Ovary (tissue), 9 donors: ENCODE measurements around the gene SLBP. TPM values are rescaled to one million over a fixed set of nuclear protein-coding genes. Genes with fewer than 3 reads are reported as not detected.

Experiments used
- DNase-seq, 5 donors: peaks; one replicate each; pipeline ENCODE4 v3.0.0-alpha.2; 2019 to 2020
- H3K27ac ChIP-seq, 2 donors: fragments of 200-600 bp; one replicate each; pipeline versions ENCODE4 v1.5.1 to v1.8.0; 2019 to 2022
- H3K27me3 ChIP-seq: fragments of 200-600 bp; one replicate; pipeline ENCODE4 v1.8.0; 2022
- H3K36me3 ChIP-seq: fragments of 200-600 bp; sonication (generic); one replicate; pipeline ENCODE4 v1.5.1; 2019
- H3K4me1 ChIP-seq: one replicate; pipeline ENCODE4 v1.8.1; 2013; ENCODE audit warnings: mild to moderate bottlenecking, moderate library complexity; ENCODE audit not compliant: insufficient read depth
- H3K4me3 ChIP-seq: fragments of 200-600 bp; sonication (generic); one replicate; pipeline ENCODE4 v1.5.1; 2017
- H3K9me3 ChIP-seq, 2 donors: fragments of 200-600 bp in 1 of 2; sonication (generic) in 1 of 2; one replicate each; pipeline versions ENCODE4 v1.5.1 to v1.8.1; 2013 to 2019; ENCODE audit warnings: mild to moderate bottlenecking in 1 of 2, moderate library complexity in 1 of 2
- EP300 ChIP-seq: sonication (generic); formaldehyde crosslinking; IDR thresholded peaks from one replicate; pipeline ENCODE4 v1.6.1; 2017; ENCODE audit warnings: antibody characterized with exemption
- POLR2A ChIP-seq: fragments of 450-650 bp; IDR thresholded peaks from one replicate; pipeline ENCODE4 v1.6.1; 2017; ENCODE audit warnings: antibody characterized with exemption, mild to moderate bottlenecking, moderate library complexity
- WGBS, 3 donors: extraction: QIAGEN DNeasy Blood & Tissue Kit in 1 of 3; methylation state at CpG; one replicate each; pipeline versions ENCODE4 v1.1.5 to v1.1.7; 2013 to 2017; 5-methylcytosine and 5-hydroxymethylcytosine counted together
- intact Hi-C, 4 donors: fragments of 100-400 bp; cut with DNase I; formaldehyde crosslinking; loops; one replicate each; pipeline versions ENCODE4 v1.11.0 to v1.15.1; 2022 to 2023
- polyA plus RNA-seq, 2 donors: library from polyadenylated mRNA; stranded (reverse); fragments of 200-250 nt in 1 of 2; fragments of 350-450 nt in 1 of 2; fragmentation: Illumina TruSeq in 1 of 2; extraction: RNeasy Lipid Tissue Mini Kit (QIAGEN cat#74804) in 1 of 2; gene quantifications; one replicate each; pipeline ENCODE4 v1.2.3, GENCODE V29; 2013 to 2014
- total RNA-seq, 7 donors: library from RNA; depleted of rRNA in 2 of 7; stranded (reverse); fragments of >200 nt in 2 of 7; fragmentation: NEBNext Ultra II Directional in 3 of 7; extraction: Animal tissue kit (Norgen Biotek cat#: 25700) in 3 of 7; gene quantifications; one replicate each; pipeline versions ENCODE4 v1.1.0 to v1.2.4, GENCODE V29; 2016 to 2023
- TF ChIP-seq, protein P1 (sequence below), 3 donors: fragments of 450-650 bp in 2 of 3; fragments of 200-600 bp in 1 of 3; IDR thresholded peaks; one replicate each; pipeline versions ENCODE4 v1.5.1 to v1.8.0; 2016 to 2022; ENCODE audit warnings: antibody characterized with exemption in 3 of 3, mild to moderate bottlenecking in 1 of 3
- donor health status: DM: no; HTN: no; CAD: no; lungs with moderate emphysema.
- donor health status: DM: no; HTN: no; CAD: no.
- donor health status: Bipolar disorder and iron deficiency.
- donor health status: DM: yes; HTN: yes; CAD: no.
- donor health status: DM: no; HTN: no; CAD: no.
- donor health status: DM: yes; HTN: yes; CAD: no.

SLBP gene
- total and polyA plus RNA-seq, 9 donors: 30.9 to 64.8 (median 36.7) TPM

GRCh38 chr4:1686440-1687036 is 25.6 kb downstream of the SLBP start:
- Histone ChIP-seq H3K27ac (no peak overlapping the region), H3K9me3 (no peaks in the 10 kb centered on the region), H3K36me3 (no peaks in the 10 kb centered on the region), H3K27me3 (no peaks in the 10 kb centered on the region), H3K4me3 (no peak overlapping the region), H3K4me1 (peaks cover 4% of the 10 kb centered on the region)
- peak in 1 of 5 donors; percentile 48 for DNase-seq
- TF ChIP-seq POLR2A: no peak
- TF ChIP-seq EP300: no peak
- TF ChIP-seq, protein P1, sequence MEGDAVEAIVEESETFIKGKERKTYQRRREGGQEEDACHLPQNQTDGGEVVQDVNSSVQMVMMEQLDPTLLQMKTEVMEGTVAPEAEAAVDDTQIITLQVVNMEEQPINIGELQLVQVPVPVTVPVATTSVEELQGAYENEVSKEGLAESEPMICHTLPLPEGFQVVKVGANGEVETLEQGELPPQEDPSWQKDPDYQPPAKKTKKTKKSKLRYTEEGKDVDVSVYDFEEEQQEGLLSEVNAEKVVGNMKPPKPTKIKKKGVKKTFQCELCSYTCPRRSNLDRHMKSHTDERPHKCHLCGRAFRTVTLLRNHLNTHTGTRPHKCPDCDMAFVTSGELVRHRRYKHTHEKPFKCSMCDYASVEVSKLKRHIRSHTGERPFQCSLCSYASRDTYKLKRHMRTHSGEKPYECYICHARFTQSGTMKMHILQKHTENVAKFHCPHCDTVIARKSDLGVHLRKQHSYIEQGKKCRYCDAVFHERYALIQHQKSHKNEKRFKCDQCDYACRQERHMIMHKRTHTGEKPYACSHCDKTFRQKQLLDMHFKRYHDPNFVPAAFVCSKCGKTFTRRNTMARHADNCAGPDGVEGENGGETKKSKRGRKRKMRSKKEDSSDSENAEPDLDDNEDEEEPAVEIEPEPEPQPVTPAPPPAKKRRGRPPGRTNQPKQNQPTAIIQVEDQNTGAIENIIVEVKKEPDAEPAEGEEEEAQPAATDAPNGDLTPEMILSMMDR (IDR thresholded peaks at IDR 0.05): no peak
- intact Hi-C loops: no loop called here
- 39 to 49% (median 48%) methylated on average over 7 of the region's 7 CpGs for WGBS, 3 donors

DNA sequence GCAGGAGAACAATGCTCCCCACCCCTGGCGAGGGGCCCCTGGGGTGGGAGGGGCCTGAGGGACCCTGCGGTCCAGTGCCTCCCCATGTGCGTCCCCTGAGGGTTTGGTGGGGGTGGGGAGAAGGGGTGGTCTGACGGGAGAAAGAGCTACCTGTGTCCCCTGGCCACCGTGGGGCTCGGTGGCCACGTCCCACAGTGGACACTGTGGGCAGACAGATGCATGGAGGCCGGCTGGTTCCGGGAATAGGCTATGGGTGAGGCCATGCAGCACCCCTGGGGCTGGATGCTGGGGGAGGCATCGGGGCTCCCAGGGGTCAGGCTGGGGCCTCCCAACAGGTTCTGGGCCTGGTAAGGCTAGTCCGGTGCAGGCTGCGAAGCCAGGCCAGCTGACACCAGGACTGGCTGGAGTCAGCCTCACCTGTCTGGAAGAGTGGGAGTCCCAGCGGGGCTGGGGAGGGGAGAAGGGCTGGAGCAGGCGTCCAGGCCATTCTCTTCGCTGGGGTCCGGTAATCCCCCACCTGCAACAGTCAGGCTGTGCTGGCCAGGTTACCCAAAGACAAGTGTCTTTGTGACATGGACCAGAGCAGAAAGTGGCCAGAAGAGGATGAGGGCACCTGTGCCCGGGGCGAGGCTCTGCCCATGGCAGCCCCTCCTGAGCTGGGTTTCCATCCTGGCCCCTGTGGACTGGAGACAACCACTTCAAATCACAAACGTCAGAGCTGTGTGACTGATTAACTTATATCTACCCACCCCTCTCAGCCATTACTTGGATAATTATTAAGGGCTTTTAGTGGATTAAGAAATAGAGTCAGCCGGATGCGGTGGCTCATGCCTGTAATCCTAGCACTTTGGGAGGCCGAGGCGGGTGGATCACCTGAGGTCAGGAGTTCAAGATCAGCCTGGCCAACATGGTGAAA is 26.6 kb downstream of the SLBP start:
- Histone ChIP-seq H3K4me1 (peaks cover 4% of the 10 kb centered on the region), H3K4me3 (no peak overlapping the region), H3K9me3 (no peaks in the 10 kb centered on the region), H3K27me3 (no peaks in the 10 kb centered on the region), H3K36me3 (no peaks in the 10 kb centered on the region), H3K27ac (peak overlapping the region; percentile 63 to 78)
- 68 to 76% (median 72%) methylated on average over 22 to 23 of the region's 23 CpGs for WGBS, 3 donors
- DNase-seq: peak; percentile 25 to 55 (median 50)
- intact Hi-C loops: no loop called here
- TF ChIP-seq POLR2A (no peak), EP300 (no peak)
- TF ChIP-seq, protein P1 (IDR thresholded peaks at IDR 0.05): no peak

DNA sequence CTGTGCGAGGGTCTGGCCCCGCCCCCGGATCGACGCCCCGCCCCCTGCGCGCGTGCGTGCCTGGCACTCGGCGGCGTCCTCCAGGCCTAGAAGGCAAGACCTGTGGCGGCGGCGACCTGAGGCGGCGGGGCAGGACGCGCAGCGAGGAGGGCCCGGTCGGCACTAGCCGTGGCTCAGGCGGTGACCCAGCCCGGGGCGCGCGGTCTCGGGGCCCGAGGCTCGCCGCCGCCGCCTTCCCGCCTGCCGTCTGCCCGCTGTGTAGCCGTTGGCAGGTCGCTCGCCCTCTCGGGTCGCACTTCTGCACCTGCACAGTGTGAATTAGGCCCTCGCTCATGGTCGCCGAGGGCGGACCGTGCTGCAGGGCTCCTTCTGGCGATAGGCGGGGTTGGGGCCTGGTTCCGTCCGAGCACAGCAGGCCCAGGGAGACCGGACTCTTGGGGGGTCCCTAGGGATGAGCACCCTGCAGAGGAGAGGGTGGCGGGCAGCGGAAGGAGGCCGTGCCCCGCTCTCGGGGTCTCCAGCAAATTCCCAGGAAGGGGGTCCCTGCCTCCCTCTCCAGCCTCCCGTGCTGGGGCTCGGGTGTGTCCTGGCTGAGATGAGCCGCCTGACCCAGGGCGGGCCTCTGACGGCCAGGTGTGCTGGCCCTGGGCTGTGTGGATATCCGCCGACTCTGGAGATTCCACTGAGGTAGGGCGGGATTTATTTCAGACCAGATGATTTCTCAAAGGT is 27.4 kb downstream of the SLBP start:
- Histone ChIP-seq H3K27ac (peak overlapping the region; percentile 63 to 78), H3K36me3 (no peaks in the 10 kb centered on the region), H3K4me3 (peak overlapping the region; percentile 32), H3K27me3 (no peaks in the 10 kb centered on the region), H3K9me3 (no peaks in the 10 kb centered on the region), H3K4me1 (peaks cover 4% of the 10 kb centered on the region)
- intact Hi-C loops: no loop called here
- 13 to 38% (median 18%) methylated on average over 18 to 66 of the region's 66 CpGs for WGBS, 3 donors
- TF ChIP-seq POLR2A (no peak), EP300 (no peak)
- TF ChIP-seq, protein P1 (IDR thresholded peaks at IDR 0.05): no peak
- DNase-seq: peak; percentile 42 to 97 (median 95)

DNA sequence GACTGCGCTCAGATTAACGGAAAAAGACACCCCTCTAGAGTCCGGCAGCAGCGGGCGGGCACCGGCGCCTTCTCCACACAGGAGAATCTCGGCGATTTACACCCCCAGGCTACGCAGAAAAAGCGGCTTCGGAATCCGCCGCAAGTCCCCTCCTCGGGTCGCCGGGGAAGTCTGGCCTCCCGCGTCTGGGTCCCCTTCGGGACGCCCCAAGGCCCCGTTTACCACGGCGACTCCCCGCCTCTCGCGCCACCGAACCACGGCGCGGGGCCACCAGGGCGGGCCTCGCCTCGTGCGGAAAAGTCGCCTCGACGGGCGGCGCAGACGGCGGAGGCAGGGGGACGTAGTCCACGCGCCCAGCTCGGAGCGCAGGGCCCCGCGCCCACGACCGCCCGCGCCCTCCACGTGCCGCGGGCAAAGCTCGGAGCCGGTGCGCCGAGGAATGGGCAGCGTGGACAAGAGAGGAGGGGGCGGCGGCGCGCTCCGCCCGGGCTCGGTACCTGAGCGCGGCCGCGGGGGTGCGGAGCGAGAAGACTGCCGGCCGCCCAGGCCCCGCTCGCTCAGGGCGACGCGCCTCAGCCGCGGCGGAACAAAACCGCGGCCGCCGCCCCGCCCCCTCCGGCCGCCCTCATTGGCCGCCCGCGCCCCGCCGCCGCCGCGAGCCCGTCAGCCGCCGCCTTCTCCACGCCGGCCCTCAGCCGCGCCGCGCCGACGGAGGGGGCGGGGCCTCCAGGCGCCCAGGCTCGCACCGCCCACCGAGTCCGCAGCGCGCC is 28.2 kb downstream of the SLBP start, which contains the start of gene FAM53A:
Gene FAM53A (minus strand): TSS at position 578 of the 770 bp plus-strand sequence. CDS start 15,572 bp downstream, outside the sequence.
- H3K4me3 ChIP-seq: peak within 1 kb of the TSS; percentile 55
- H3K9me3 ChIP-seq: no peaks in the 10 kb centered on the region
- intact Hi-C loops: no loop called here
- TF ChIP-seq, protein P1 (IDR thresholded peaks at IDR 0.05): no peak
- peak; percentile 46 for TF ChIP-seq POLR2A
- H3K4me1 ChIP-seq: peaks cover 4% of the 10 kb centered on the region
- no peaks in the 10 kb centered on the region for H3K36me3 ChIP-seq
- DNase-seq: peak in 2 of 5 donors; percentile 47 to 93
- H3K27ac ChIP-seq: peak within 1 kb of the TSS; percentile 63 to 80
- no peaks in the 10 kb centered on the region for H3K27me3 ChIP-seq
- 0 to 1% (median 1%) methylated on average over 72 to 118 of the region's 118 CpGs for WGBS, 3 donors
